HUES64 (cell line): ENCODE results near the gene IRS2.
A peak's percentile ranks its signal among the peaks of the same experiment; 100 is the strongest.

Experiments
- H3K27ac ChIP-seq: 2 replicates; pipeline ENCODE4 v1.7.0; 2013; ENCODE audit warnings: low read depth, low read length, inconsistent platforms
- H3K27me3 ChIP-seq: 2 replicates; pipeline ENCODE4 v1.6.1; 2013; ENCODE audit warnings: mild to moderate bottlenecking, low read length; ENCODE audit not compliant: insufficient read depth
- H3K36me3 ChIP-seq: 2 replicates; pipeline ENCODE4 v1.6.1; 2013; ENCODE audit warnings: mild to moderate bottlenecking, low read length; ENCODE audit not compliant: insufficient read depth
- H3K4me1 ChIP-seq: 2 replicates; pipeline ENCODE4 v1.6.1; 2013; ENCODE audit warnings: mild to moderate bottlenecking, low read length, moderate library complexity; ENCODE audit not compliant: insufficient read depth
- H3K4me3 ChIP-seq: 2 replicates; pipeline ENCODE4 v1.5.1; 2013; ENCODE audit warnings: mild to moderate bottlenecking, low read length, moderate library complexity
- H3K9ac ChIP-seq: 2 replicates; pipeline ENCODE4 v1.6.1; 2013; ENCODE audit warnings: mild to moderate bottlenecking, low read depth, low read length
- H3K9me3 ChIP-seq: 2 replicates; pipeline ENCODE4 v1.6.1; 2013; ENCODE audit warnings: low read depth, low read length; ENCODE audit not compliant: insufficient read depth
- WGBS: fragments of 150-250, 120-280 bp; methylation state at CpG from one replicate; pipeline ENCODE4 v1.1.7; 2013; ENCODE audit warnings: missing lambda C conversion rate; 5-methylcytosine and 5-hydroxymethylcytosine counted together

The IRS2 gene

GRCh38 chr13:109728791-109729731, 57.3 kb downstream of the IRS2 start:
- 76% methylated on average over 16 of the region's 17 CpGs for WGBS
- peak overlapping the region; percentile 10; the same call in 1 of the 2 replicates for H3K9ac ChIP-seq
- peaks cover 18% of the 10 kb centered on the region for H3K4me1 ChIP-seq
- no peak overlapping the region for H3K27ac ChIP-seq
- no peaks in the 10 kb centered on the region for H3K27me3 ChIP-seq
- no peaks in the 10 kb centered on the region for H3K9me3 ChIP-seq
- no peaks in the 10 kb centered on the region for H3K36me3 ChIP-seq
- peak overlapping the region; percentile 2; the same call in 1 of the 2 replicates for H3K4me3 ChIP-seq

- 94% methylated on average over 10 of the region's 10 CpGs for WGBS
- no peaks in the 10 kb centered on the region for H3K9me3 ChIP-seq
- H3K9ac ChIP-seq: no peak overlapping the region
- no peaks in the 10 kb centered on the region for H3K27me3 ChIP-seq
- H3K36me3 ChIP-seq: no peaks in the 10 kb centered on the region
- H3K4me1 ChIP-seq: peaks cover 18% of the 10 kb centered on the region
- H3K27ac ChIP-seq: no peak overlapping the region
- H3K4me3 ChIP-seq: no peak overlapping the region
Measured at GRCh38 chr13:109728061-109728460, 58.3 kb downstream of the IRS2 start.

GRCh38 chr13:109727251-109727650, 59.1 kb downstream of the IRS2 start:
- no peaks in the 10 kb centered on the region for H3K36me3 ChIP-seq
- 94% methylated on average over 5 of the region's 5 CpGs for WGBS
- H3K9me3 ChIP-seq: no peaks in the 10 kb centered on the region
- no peaks in the 10 kb centered on the region for H3K27me3 ChIP-seq
- no peak overlapping the region for H3K27ac ChIP-seq
- no peak overlapping the region for H3K4me3 ChIP-seq
- peaks cover 18% of the 10 kb centered on the region for H3K4me1 ChIP-seq
- H3K9ac ChIP-seq: no peak overlapping the region

- no peak overlapping the region for H3K4me3 ChIP-seq
- 98% methylated on average over 7 of the region's 7 CpGs for WGBS
- H3K9ac ChIP-seq: no peak overlapping the region
- no peaks in the 10 kb centered on the region for H3K36me3 ChIP-seq
- peaks cover 18% of the 10 kb centered on the region for H3K4me1 ChIP-seq
- H3K27me3 ChIP-seq: no peaks in the 10 kb centered on the region
- H3K9me3 ChIP-seq: no peaks in the 10 kb centered on the region
- no peak overlapping the region for H3K27ac ChIP-seq
Measured at GRCh38 chr13:109725995-109726637, 60.3 kb downstream of the IRS2 start.

- Histone ChIP-seq H3K27ac (no peak overlapping the region), H3K9ac (no peak overlapping the region), H3K4me1 (peaks cover 18% of the 10 kb centered on the region), H3K9me3 (no peaks in the 10 kb centered on the region), H3K4me3 (no peak overlapping the region), H3K27me3 (no peaks in the 10 kb centered on the region), H3K36me3 (no peaks in the 10 kb centered on the region)
- WGBS: 83% methylated on average over 4 of the region's 4 CpGs
Measured at GRCh38 chr13:109725297-109725696, 61.1 kb downstream of the IRS2 start.

- H3K27me3 ChIP-seq: no peaks in the 10 kb centered on the region
- H3K9me3 ChIP-seq: no peaks in the 10 kb centered on the region
- H3K9ac ChIP-seq: no peak overlapping the region
- H3K4me1 ChIP-seq: peaks cover 16% of the 10 kb centered on the region
- H3K4me3 ChIP-seq: no peak overlapping the region
- no peaks in the 10 kb centered on the region for H3K36me3 ChIP-seq
- no peak overlapping the region for H3K27ac ChIP-seq
- 97% methylated on average over 6 of the region's 6 CpGs for WGBS
Measured at GRCh38 chr13:109724603-109725002, 61.8 kb downstream of the IRS2 start.

GRCh38 chr13:109723046-109723445, 63.3 kb downstream of the IRS2 start:
- peaks cover 5% of the 10 kb centered on the region; the same call in 1 of the 2 replicates for H3K4me1 ChIP-seq
- no peaks in the 10 kb centered on the region for H3K36me3 ChIP-seq
- no peak overlapping the region for H3K9ac ChIP-seq
- WGBS: 93% methylated on average over 3 of the region's 3 CpGs
- no peaks in the 10 kb centered on the region for H3K27me3 ChIP-seq
- H3K4me3 ChIP-seq: no peak overlapping the region
- H3K27ac ChIP-seq: no peak overlapping the region
- H3K9me3 ChIP-seq: no peaks in the 10 kb centered on the region

GRCh38 chr13:109722068-109722467, 64.3 kb downstream of the IRS2 start:
- Histone ChIP-seq H3K9me3 (no peaks in the 10 kb centered on the region), H3K27me3 (no peaks in the 10 kb centered on the region)
- 68% methylated on average over 5 of the region's 6 CpGs for WGBS

GRCh38 chr13:109720758-109721184, 65.6 kb downstream of the IRS2 start:
- H3K36me3 ChIP-seq: no peaks in the 10 kb centered on the region
- peaks cover 5% of the 10 kb centered on the region; the same call in 1 of the 2 replicates for H3K4me1 ChIP-seq
- H3K27ac ChIP-seq: no peak overlapping the region
- no peak overlapping the region for H3K9ac ChIP-seq
- WGBS: 98% methylated on average over 5 of the region's 5 CpGs
- H3K9me3 ChIP-seq: no peaks in the 10 kb centered on the region
- no peaks in the 10 kb centered on the region for H3K27me3 ChIP-seq
- H3K4me3 ChIP-seq: no peak overlapping the region

More at GRCh38 chr13:109722068-109722467, 64.3 kb downstream of the IRS2 start:
- H3K9ac ChIP-seq: no peak overlapping the region
- H3K36me3 ChIP-seq: no peaks in the 10 kb centered on the region
- H3K4me3 ChIP-seq: no peak overlapping the region
- peaks cover 5% of the 10 kb centered on the region; the same call in 1 of the 2 replicates for H3K4me1 ChIP-seq
- H3K27ac ChIP-seq: no peak overlapping the region

- Histone ChIP-seq H3K4me3 (no peak overlapping the region), H3K9me3 (no peaks in the 10 kb centered on the region), H3K27ac (no peak overlapping the region), H3K4me1 (peaks cover 5% of the 10 kb centered on the region; the same call in 1 of the 2 replicates), H3K27me3 (no peaks in the 10 kb centered on the region), H3K9ac (no peak overlapping the region), H3K36me3 (no peaks in the 10 kb centered on the region)
- 94% methylated on average over 7 of the region's 7 CpGs for WGBS
Measured at GRCh38 chr13:109719962-109720646, 66.3 kb downstream of the IRS2 start.

- Histone ChIP-seq H3K27me3 (no peaks in the 10 kb centered on the region), H3K9ac (no peak overlapping the region), H3K9me3 (no peaks in the 10 kb centered on the region), H3K36me3 (no peaks in the 10 kb centered on the region), H3K4me1 (no peaks in the 10 kb centered on the region), H3K27ac (no peak overlapping the region), H3K4me3 (no peak overlapping the region)
Measured at GRCh38 chr13:109718726-109719125, 67.7 kb downstream of the IRS2 start.
